Measurements from ENCODE around the gene WNT1.

Gene WNT1

DNA sequence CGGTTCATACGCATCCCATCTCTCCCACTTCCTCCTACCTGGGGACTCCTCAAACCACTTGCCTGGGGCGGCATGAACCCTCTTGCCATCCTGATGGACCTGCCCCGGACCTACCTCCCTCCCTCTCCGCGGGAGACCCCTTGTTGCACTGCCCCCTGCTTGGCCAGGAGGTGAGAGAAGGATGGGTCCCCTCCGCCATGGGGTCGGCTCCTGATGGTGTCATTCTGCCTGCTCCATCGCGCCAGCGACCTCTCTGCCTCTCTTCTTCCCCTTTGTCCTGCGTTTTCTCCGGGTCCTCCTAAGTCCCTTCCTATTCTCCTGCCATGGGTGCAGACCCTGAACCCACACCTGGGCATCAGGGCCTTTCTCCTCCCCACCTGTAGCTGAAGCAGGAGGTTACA lies 3.6 kb downstream of the WNT1 start:
- DNase-seq: no peak

DNA sequence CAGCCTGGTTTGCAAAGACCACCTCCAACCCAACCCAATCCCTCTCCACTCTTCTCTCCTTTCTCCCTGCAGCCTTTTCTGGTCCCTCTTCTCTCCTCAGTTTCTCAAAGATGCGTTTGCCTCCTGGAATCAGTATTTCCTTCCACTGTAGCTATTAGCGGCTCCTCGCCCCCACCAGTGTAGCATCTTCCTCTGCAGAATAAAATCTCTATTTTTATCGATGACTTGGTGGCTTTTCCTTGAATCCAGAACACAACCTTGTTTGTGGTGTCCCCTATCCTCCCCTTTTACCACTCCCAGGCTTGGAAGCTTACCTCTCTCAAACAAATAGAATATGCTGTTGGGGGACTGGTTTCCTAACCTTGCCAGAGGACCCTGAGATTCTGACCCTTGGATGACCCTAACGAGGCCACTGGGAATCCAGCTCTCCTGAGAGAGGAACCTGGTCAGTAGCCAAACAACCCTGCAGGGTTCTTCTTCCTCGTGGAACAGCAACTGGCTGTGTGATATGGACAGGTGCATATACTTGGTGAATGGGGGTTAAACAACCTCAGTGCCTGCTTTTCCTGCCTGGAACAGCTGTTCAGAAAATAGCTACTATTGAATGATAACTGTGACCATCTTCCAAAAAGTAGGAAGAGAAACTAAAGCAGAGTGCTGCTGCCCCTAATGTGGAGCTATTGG lies 4.4 kb downstream of the WNT1 start:
- no peak for DNase-seq

DNA sequence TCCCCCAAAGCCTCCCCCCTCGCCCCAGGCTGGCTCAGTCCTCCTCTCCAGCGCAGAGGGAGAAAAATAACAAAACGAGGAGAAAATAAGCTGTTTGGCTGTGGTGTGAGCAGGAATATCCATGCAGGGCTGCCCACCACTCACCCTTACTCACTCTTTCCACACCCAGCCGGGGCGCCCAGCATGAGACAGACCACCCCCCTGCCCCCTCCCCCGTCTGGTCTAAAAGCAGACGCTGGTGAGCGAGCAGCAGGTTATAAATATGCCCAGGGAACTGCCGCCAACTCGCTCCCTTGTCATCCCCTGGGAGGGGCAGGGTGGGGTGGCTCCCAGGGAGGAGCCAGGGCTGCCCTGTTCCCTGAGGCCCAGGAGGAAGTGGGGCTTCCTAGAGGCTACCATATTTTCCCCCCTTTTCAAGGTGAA lies 7.4 kb downstream of the WNT1 start:
- DNase-seq: no peak

DNA sequence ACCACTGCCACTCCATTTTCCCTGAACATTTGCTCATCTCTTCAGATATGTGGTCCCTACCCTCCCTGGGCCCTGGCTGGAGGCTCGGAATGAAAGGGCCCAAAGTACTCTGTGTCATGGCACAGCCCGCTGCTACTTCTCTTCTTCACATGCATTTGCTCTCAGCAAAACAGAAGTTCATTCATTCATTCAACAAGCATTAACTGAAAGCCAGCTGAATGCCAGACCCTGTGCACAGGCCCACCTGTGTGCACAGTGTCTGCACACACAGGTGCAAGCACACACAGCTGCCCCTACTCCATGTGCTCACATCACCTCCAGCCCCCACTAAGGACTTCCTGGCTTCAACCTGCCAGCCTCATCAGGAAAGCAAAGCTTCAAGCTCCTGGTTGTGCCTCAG lies 7.8 kb downstream of the WNT1 start:
- DNase-seq: no peak

DNA sequence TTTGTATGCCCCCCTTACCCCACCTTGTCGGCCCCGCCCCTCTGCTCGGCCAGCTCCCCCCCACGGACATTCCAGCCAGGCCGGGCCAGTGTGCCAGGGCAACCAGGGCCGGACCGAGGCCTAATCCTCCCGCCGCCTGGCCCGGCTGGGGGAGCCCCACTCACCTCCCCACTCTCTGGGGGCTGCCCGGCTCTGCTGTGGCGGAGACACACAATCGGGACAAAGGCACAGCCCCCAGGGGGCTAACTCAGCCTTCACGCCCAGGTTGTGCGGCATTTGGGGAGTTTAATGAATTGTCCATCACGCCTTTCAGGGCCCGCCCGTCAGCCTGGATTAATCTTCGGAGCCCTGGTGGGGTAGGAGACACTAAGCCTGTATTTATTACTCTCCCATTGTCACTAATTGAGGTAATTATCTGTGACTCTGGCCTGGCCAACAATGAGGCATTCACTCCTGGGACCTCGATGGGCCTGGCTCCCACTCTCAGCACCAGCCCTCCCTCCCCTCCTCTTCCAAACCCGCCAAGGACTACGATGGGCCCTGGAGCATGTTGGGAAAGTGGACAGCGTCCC lies 8.7 kb downstream of the WNT1 start:
- DNase-seq: no peak

DNA sequence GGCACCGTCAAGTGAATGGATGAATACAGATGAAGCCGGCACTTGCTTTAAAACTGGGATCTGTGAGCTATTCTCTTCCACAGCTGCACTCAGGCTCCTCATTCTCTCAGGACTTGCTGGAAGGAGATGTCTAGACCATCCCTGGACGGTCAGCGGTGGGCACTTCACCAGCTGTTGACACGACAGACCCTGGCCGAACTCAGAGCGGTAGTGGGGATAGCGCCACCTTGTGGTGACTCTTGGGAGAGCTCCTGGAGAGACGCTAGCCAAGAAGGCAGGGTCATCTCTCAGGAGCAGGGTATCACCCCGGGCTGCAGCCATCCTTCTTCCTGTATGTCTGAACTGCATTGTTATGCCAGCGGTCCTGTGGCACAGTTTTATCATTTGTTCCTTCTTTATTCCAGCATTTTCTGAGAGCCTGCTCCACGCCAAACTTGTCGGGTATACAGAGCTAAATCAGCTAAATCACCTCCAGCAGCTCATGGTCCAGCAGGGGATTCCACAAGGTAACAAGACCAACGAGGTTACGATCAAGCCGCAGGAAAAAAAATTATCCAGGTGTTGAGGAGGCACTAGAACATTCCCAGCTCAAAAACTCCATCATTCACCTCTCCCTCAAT lies 10.0 kb downstream of the WNT1 start:
- DNase-seq: no peak

DNA sequence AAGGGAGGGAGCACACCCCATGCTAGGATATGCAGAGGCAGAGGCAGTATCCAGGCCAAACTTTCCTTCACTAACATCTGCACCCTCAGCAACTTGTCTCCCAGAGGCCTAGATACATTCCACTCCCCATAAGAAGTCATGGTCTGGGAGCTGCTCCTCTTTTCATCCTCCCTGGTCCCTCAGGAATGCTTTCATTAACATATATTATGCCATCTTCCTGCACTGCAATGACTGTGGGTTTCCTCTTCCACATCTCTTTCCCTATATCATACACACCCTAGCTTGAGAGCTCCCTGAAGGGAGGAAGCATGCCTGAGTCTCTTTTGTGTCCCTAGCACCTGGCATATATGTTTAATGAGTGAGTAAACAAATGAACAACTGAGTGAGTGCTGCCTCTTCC lies 12.4 kb downstream of the WNT1 start:
- no peak for DNase-seq

DNA sequence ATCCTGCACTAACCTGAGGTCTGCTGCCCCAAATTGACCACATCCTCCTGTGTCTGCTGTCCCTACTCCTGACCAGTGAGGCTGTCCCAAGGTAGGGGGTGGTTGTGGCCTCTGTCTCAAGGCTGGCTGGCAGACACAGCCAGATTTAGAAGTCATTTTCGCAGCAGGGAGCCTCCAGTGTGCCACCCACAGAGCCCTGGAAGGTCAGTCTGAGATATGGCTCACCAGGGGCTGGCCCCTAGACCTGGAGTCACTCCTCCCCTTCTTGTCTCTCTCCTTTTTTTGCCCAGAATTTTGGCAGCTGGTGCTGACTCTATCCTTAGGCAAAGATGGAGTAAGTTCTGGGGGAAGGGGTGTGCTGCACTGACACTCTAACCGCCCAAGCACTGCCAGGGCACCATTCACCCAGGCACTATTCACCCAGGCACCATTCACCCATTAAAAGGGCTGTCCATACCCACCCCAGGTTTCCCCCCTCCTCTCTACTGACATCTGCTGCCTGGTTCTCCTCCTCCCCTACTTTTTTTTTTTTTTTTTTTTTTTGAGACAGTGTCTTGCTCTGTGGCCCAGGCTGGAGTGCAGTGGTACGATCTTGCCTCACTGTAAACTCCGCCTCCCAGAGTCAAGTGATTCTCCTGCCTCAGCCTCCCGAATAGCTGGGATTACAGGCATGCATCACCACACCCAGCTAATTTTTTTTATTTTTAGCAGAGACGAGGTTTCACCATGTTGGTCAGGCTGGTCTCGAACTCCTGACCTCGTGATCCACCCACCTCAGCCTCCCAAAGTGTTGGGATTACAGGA lies 13.3 kb downstream of the WNT1 start:
- no peak for DNase-seq

DNA sequence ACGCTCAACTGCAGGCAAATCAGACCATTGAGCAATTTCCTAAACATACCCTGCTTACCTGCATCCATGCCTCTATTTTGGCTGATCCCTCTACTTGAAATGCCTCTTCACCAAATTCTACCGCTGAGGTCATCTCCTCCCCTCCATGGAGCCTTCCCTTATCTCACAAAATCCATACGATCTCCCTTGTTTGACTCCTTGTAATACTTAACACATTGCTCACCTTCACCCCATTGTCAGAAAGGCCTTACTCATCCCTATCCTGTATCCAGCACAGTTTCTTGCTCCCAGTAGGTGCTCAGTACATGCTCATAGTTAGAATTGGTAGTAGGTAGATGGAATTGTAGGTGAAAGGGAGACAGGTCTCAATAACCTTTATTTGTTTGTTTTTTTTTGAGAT lies 15.7 kb downstream of the WNT1 start:
- DNase-seq: no peak

DNA sequence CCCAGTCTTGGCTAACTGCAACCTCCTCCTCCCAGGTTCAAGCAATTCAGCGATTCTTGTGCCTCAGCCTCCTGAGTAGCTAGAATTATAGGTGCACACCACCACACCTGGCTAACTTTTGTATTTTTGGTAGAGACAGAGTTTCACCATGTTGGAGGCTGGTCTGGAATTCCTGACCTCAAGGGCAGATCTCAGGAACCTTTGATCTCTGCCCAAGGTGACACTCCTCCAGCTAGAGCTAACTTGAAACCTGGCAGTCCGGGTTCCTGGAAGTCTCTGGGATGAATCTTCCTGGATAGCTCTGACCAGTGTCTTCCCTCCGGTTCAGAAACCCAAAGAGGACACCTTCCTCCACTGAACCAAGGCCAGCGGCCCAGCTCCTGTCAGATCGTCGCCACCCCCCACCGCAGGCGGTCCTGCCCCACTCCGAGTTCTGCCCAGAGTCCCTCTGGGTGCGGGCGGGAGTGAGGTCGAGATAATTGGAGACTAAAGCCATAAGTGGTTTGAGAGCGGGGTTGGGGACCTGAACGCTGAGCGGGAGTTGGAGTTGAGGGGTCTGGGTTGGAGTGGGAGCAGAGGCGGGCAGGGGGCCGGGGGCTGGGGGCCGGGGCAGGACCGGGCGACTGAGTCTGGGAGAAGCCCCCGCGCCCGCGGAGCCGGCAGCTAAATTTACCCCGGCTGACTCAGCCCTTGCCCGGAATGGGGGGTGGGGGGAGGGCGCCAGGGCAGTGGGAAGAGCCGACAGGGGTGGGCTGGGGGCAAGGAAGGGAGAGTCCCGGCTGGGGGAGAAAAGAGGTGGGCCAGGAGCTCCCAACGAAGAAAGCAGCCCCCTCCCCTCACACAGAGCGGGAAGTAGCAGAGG lies 16.3 kb downstream of the WNT1 start:
- no peak for DNase-seq

DNA sequence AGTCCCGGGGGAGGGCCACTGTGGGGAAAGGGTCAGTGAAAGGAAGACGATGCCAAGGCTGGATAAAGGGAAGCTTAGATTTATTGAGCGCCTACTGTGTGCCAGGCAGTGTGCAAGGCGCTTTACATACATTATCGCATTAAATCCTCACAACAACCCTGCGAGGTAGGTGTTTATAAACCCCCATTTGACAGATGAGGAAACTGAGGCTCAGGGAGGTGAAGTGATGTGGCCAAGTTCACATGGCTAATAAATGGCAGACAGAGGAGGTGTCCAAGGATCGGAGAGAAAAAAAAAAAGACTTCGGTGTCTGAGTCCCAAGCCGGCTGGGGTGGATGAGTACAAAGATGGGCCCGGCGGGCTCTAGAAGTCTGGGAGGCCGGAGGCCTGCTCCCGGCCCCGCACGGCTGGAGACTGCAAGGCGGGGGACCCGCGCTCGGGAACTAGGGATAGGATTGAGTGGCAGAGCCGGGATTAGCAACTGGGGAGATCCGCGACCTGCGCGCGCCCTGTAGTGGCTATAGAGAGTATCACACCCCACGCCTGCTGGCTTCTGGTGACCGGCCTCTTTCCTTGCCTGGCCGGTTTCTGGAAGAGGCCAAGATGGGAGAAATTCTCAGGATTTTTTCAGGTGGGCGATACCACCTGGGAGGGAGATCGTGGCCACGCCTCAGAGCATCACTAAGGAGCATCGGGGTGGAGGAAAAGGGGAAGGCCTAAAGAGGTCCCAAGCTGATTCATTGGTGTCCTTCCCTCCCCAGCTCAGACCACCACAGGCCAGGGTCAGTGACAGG lies 17.2 kb downstream of the WNT1 start:
- peak; percentile 79 for DNase-seq

DNA sequence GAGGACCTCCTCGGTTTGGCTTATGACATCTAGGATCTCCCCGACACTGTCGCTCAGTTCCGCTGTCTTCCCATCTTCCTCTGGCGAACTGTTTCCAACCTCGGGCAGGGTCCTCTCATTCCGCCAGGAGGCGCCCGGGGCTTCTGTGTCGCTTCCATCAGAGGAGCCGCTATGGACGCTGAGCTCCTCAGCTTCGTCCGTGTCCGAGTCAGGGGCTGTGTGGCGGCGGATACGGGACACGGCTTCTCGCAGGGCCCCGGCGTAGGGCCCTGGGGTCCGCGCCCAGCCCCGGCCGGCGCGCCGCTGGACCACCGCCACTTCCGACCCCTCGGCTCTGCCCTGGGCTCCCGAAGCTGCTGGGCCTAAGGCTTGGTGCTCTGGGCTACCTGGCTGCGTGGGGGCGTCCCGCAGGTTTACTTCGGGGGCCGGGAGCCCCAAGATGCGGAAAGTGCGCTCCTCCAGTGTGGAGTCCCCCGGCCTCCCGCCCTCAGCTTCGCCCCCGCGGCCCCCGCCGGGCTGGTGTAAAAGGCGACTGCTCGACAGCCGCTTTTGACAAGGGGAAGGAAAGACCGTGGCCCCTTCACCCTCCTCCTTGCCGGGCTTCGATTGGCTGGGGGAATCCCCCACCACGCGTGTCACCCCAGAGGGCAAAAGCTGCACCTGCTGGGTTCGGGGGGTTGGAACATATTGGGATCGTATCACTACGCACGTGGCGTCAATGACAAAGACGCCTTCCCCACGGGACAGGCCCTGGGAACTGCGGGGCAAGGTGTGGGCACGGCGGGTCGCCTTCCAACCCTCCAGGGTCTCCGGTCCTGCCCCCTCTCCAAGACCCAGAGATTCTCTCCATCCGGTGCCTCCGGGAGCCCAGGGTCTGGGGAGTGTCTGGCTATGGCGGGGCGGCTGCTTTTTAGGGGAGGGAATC lies 18.9 kb downstream of the WNT1 start:
- peak; percentile 68 for DNase-seq

DNA sequence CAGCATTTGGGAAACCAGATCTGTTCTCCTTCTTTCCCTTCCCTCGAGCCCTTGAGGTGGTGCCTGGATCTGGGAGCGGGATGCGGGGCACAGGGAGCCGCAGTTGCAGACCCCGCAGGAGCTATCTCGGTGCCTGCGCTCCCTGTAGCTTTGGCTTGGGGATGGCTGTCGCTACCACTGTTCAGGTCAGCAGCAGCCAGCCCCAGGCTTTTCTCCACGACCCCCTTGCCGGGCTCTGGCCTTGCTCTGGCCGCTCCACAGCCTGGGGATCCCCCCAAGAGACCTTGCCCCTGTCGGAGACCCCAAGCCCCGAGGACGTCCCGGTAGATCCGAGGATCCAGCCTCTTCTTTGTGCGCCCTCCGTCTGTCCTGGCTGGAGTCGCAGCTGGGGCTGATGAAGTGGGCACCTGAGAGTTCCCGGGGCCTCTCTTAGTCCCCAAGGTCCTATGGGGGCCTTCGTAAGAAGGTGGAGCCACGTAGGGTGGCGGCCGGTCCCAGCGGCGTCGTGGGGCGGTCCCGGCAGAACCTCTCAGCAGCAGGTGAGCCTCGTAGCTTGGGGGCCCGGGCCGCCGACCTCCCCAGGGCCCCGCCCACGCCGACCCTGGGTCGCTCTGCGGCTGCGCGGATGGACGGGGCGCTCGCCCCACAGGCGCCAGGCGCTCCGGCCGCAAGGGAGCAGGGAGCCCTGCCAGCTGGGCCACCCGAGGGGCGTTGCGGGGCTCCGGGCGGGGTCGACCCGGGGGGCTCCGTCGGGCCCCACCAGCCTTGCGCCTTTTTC lies 19.8 kb downstream of the WNT1 start:
- DNase-seq: no peak

DNA sequence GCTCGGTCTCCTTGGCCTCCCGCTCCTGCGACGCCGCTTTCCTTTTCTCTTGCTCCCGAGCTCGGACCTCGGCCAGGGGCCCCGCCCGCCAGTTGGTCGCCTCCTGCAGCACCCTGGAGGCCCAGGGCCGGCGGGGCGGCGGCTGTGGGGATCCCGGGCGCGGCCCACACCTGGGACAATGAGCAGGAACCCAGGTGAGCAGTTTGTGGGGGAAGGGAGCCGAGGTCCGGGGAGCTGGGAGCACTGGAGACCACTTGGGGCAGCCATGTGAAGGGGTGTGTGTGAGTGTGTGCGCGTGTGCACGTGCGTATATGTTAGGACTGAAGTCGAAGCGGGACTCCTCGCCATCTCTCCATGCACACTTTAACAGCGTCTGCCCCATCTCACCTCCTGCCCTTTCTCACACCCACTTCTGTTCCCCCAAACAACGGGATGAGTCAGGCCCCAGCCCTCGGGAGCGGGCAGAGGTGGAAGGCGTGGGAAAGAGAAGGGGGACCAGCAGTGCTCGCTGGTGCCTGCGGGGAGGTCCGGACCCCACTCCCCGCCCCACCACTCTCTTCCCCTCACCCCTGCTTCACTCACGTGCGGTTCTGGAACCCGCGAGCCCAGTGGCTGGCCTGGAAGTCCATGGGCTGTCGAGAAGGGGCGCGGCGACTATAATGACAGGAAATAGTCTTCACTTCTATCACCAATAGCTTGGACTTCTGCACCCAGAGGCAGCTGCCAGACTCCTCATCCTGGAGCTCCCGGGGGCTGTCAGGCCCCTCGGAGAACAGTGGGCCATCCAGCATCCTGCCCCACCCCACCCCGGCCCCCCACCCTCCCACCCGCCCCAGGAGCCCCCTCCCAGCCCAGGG lies 20.6 kb downstream of the WNT1 start:
- DNase-seq: no peak

DNA sequence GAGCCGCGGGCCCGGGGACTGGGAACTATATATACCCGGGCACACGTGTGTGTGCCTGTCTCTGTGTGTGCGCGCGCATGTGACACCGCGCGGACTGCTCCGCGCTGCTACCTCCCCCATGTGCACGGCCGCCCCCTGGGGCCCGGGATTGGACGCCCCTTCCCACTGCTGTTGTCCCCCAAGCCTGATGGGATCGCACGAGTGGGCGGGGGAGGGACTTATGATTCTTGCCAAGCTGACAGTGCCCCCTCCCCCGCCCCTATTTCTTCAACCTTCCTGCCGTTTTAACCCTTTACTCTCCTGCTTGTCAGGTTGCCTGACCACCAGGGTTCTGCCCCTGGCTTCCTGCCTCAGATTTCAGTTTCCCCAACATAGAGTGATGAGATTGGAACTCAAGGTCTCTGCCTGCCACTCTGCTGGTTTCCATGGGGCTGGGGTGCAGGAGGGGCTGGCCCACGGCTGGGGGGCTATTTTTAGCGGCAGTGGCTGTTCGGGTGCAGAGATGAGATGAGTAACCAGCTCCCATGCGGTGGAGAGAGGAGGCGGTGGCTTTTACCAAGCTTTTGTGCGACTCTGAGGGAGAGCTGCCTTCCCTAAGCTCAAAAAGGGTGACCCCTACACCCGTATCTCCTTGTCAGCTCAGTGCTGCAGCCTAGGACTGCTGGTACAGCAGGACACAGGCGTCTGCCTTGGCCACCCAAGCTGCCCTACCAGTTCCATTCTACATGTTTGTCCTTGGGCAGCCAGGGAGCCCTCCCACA lies 21.4 kb downstream of the WNT1 start, which contains the start of gene DDN:
Gene DDN, minus strand, starts transcription at position 5 of the 761 bp plus-strand sequence. CDS start 88 bp downstream, outside the sequence.
- peak; percentile 50 for DNase-seq

DNA sequence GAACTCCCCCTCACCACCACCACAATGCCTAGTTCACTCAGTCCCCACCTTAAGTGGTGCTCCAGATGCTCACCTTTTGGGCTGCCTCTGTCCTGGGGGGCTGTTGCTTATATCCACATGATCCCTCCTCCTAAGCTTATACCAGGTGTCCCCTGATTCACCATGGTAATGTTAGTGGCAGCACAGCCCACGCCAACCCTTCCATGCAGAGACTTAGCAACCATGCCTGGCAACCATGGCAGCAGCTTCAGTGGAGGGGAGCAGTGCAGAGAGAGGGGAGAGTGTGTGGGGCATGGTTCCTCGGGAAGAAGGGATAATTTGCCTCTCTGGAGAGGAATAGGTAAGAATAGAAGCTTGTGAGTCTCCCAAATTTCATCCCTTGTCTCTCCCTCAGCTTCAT lies 22.2 kb downstream of the WNT1 start:
- DNase-seq: no peak

DNA sequence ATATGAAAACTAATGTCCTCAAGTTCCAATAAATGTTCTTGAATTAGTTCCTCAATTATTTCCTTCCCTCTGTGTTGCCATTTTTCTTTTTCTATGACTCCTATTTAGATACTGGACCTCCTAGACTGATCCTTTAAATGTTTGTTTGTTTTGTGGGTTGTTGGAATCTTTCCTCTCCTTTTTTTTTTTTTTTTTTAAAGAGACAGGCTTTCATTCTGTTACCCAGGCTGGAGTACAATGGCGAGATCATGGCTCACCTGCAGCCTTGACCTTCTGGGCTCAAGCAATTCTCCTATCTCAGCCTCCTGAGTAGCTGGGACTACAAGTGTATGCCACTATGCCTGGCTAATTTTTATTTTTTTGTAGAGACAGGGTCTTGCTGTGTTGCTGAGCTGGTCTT lies 30.8 kb downstream of the WNT1 start:
- no peak for DNase-seq
